ENCODE data around the gene KCTD13.
"Not testable (repeated sequence)": the region's sequence is repeated elsewhere in the genome, so short reads cannot be mapped to it uniquely, and the experiment has no call there.

KCTD13 gene

DNA sequence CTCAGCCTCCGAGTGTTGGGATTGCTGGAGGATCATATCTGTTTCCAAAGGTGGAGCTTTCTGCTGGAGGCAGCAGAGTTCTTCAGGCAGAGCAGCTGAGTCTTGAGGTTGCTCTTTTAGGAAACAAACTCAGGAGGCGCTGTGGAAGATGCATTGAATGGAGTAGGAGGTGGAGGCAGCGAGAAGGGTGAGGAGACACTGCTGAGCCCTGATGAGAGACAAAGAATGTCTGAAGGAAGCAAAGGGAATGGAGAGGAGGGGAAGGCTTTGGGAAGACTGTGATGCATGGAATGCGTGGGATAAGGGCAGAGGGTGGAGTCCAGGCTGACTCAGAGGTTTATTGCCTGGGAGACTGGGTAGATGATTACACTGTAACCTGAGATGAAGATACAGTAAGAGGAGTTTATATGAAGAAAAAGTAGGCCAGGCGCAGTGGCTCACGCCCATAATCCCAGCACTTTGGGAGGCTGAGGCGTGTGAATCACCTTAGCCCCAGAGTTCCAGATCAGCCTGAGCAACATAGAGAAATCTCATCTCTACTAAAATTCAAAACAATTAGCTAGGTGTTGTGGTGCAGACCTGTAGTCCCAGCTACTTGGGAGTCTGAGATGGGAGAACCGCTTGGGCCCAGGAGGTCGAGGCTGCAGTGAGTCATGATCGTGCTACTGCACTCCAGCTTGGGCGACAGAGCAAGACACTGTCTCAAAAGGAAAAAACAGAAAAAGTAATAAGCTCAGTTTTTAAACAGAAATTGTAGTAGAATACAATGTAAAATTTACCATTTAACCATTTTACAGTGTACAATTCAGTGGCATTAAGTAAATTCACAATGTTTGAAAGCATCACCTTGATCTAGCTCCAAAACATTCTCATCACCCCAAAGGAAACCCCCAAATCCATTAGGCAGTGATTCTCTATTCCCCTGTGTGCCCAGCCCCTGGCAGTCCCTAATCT lies 18.1 kb upstream of the KCTD13 start:
- DNase-seq, result no peak

DNA sequence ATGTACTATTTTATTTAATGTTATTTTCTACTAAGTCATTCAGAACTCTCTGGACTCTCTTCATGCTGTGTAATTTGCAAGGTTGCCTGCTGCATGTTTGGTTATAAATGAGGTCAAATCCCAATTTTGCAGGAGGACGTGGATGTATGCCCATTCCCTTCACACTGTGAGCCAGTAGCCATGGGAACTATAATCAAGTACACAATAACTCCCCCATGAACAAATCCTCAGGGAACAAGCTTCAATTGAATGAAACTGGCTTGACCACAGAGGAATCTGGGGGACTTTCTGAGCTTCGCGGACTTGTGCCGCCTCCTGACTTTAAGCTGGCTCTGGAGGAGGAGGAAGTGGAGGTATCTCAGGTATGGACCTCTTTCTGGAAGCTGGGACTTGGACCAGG lies 14.6 kb upstream of the KCTD13 start:
- no peak for DNase-seq

DNA sequence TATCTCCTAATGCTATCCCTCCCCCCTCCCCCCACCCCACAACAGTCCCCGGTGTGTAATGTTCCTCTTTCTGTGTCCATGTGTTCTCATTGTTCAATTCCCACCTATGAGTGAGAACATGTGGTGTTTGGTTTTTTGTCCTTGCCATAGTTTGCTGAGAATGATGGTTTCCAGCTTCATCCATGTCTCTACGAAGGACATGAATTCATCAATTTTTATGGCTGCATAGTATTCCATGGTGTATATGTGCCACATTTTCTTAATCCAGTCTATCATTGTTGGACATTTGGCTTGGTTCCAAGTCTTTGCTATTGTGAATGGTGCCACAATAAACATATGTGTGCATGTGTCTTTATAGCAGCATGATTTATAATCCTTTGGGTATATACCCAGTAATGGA lies 5.7 kb upstream of the KCTD13 start:
- not testable (repeated sequence) for DNase-seq

DNA sequence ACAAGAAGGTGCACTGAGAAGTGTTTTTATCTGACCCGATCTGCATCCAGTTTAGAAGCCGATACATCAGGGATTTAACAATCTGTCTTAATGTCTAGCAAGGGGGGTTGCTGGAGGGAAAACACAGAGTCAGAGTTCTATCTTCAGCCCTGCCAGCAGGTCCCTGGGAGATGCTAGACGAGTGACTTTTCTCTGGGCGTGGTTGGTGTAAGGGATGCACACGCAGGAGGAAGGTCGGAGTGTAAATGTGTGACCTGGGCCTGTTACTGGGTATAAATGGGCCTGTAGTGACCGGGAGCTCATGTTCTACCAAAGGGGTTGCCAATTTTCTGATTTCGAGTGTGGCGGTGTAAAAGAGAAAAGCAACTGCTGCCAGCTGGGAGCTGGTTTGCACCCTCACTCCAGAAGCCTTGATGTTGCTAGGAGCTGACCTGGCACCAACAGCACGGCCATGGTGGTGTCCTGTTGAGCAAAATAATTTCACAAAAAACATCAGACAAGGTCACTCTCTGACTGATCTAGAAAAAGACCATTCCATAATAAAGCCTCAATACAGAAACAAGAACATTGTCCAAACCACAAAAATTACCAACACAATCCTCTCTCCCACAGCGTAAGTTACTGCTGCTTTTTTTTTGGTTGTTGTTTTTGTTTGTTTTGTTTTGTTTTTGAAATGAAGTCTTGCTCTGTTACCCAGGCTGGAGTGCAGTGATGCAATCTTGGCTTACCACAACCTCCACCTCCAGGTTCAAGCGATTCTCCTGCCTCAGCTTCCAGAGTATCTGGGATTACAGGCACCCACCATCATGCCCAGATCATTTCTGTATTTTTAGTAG lies 1.3 kb upstream of the KCTD13 start:
- DNase-seq, result no peak

DNA sequence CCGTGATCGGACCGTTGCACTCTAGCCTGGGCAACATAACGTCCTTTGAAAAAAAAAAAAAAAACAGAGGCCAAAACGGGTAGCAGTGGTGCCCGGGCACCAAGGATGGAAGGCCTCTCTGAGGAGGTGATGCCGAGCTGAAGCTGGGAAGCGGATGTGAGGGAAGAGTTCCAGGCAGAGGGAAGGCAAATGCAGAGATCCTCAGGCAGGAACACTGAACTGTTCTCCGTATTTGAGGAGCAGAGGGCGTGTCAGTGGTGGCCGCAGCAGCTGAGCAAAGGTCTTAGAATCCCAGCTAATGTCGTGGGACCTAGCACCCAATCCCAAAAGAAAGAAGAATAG lies 656 bp upstream of the KCTD13 start:
- no peak for DNase-seq

DNA sequence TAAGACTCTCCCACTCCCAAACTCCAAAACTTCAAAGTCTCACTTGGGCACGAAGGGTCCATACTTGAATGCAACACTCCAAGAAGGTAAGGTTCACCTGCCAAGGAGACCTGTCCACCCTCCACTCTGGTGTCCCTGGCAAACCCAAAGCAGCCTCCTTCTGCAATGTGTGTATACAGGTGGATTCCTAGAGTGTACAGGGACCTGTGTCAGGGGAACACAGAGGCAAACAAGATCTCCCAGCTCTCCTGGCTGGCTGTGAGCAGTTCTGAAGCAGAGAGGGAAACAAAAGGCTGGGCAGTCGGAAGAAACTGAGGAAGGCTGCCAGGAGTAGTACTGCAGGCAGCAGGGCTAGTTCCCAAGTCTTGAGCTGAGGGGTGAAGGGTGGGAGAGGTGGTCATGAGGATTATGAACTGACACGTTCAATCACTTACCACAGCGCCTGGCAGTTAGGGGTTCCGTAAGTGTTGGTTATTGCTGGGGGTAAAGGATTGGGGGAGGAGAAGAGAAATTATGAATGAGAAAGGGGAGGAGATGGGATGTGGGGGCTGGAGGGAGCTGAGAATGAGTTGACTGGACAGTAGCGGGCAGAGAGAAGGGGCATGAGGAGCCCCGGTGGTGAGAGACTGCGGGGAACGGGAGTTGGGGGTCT lies 795 bp downstream of the KCTD13 start:
- DNase-seq, result no peak

DNA sequence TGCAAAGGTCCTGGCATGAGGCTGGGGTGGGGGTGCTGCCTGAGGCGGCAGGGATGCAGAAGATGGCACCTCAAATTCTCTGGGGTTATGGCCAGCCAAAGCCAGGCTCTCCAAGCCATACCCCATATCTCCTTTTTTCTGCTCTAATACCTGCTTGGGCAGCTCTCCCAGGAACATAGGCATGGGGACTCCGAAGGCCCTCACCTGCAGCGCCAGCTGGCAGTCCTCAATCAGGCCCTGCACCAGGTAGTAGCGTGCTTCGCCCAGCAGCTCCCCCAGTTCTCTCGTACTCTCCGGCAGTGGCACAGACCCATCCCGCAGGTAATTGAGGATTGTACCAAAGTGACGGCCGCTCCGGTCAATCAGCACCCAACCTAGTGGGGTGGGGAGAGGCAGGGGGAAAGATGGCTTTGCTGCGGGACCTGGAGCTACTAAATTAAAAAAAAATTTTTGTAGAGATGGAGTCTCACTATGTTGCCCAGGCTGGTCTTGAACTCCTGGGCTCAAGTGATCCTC lies 3.0 kb downstream of the KCTD13 start:
- no peak for DNase-seq

DNA sequence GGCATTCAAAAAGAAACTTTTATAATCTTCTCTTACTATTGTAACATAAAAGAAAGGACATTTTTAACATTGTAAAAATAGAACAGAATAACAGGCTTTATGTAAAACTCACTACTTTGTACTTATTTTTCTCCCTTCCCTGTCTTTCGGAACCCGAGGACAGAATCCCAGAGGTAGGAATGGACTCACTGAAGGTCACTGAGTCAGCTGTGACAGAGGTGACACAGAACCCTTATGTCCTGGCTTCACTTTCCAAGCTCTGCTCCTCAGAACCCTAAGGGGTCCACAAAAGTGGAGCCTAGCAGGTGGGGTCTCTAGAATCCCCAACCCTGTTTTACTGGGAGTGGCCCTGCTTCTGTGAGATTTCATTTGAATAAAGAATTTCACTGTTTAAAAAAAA lies 3.7 kb downstream of the KCTD13 start:
- DNase-seq, result no peak

DNA sequence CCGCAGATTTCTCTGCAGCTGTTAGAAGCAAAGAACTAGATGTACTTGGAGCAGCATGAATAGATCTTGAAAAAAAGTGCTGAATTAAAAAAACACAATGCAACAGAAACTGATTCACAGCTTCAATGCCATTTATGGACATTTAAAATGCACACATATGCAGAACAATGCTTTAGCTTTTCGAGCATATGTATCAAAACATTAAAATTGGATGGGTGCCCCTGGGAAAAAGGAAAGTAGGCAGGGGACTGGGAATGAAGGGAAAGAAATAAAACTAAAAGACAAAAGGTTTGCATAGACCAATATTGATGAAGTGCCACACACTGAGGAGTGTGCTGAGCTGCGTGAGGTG lies 5.0 kb downstream of the KCTD13 start:
- DNase-seq, result no peak

DNA sequence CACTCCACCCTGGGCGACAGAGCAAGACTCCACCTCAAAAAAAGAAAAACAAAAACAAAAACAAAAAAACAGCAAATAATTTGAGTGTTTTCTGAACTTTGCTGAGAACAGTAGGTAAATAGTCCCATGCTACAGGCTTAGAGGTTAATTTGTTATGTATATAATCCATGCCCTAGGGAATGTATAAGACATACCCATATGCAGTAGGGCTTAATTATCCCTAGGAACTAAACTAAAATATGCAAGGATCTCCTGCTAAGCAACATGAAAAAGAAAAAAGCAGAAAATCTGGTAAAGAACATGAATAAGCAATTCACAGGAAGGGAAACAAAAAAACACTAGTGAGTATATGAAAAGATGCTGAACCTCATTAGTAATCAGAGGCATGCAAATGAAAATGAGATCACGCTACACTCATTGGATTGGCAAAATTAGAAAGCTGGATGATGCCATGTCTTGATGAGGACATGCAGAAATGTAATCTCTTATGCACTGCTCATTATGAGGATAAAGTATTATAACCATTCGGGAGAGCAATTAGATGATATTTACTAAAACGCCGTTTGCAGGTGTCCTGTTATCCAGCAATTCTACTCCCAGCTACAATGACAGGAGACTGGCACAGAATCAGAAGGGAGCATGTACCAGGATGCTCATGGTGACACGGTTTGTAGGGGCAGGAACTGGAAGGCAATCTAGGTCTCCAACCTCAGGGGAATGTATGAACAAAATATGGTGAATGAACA lies 5.6 kb downstream of the KCTD13 start:
- no peak for DNase-seq

DNA sequence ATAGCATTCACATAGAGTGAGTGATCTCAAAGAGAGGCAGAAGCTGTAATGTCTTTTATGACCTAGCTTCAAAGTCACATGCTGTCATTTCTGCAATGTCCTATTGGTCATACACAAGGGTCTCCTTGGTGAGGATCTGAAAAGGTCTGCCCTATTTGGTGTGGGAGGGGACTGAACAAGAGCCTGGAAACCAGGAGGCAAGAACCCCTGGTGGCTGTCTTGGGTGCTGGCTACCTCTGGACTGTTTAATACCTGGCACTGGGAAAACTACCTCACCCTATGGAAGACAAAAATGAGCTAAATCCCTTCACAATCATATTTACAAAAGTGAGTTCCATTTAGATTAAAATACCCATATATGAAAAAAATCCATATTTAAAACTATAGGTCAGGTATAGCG lies 9.0 kb downstream of the KCTD13 start:
- no peak for DNase-seq

DNA sequence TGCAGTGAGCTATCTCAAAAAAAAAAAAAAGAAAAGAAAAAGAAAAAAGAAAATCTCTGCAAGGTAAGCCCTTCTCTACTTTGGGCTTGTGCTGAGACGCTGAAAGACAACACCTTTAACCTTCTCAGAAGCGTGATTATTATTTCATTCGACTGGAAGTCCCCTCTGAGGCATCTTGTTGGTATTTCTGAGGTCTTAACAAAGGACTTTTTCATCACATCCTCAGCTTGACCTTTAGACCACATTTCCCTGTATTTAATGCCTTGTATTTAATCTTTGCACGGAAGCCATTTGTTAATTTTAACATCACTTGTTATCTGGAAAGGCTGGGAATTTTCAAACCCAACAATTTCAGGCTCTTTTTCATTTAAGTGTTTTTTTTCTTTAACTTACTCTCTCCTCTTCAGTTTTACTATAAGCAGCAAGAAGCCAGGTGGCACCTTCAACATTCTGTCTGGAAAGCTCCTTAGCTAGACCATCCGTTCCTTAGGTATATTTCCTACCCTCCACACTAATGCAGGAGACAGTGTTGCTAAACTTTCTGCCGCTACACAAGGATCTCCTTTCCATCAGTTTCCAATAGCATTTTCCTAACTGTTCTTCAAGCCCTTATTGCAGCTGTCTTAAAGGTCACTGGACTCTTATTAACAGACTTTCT lies 10.3 kb downstream of the KCTD13 start:
- no peak for DNase-seq

DNA sequence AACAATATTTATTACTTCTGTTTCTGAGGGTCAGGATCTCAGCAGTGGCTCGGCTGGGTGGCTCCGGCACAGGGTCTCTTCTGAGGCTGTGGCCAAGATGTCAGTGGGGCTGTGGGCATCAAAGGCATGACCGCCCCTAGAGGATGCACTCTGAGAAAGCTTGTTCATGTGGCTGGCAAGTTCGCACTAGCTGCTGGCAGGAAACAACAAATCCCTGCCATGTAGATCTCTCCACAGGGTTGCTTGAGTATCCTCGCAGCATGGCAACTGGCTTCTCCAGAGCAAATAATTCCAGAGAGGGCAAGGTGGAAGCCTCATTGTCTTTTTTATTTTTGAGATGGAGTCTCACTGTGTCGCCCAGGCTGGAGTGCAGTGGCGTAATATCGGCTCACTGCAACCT lies 12.5 kb downstream of the KCTD13 start:
- no peak for DNase-seq

DNA sequence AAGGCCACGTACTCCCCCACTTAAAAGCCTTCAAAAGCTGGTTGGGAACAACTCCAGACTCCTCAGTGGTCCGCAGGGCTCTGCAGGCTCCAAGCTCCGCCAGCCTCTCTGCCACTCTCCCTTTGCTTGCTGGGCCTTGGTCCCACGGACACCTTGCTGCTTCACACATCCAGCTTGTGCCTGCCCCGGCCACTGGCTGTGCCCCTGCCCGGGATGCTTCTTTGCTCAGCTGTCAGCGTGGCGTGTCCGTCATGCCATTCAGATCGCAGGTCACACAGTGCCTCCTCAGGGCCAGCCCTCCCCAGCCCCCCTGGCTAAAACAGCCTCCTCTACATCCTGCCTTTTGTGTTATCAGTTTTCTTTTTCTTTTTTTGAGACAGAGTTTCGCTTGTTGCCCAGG lies 13.9 kb downstream of the KCTD13 start:
- DNase-seq, result no peak

DNA sequence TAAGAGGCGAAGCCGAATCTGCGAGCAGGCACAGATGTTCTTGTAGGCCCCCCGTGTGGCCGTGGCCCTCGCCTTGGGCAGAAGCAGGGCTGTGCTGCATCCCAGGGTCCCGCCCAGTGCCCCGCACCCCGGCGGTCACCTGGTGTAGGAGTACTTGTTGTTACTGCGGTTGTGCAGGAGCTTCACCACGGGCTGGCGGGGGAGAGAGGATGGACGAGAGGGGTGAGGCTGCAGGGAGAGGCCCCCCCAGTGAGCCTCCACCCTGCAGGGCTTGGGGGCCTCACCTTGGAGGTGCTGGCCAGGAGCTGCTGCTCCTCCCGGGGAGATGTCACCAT lies 14.4 kb downstream of the KCTD13 start:
- DNase-seq, result no peak

DNA sequence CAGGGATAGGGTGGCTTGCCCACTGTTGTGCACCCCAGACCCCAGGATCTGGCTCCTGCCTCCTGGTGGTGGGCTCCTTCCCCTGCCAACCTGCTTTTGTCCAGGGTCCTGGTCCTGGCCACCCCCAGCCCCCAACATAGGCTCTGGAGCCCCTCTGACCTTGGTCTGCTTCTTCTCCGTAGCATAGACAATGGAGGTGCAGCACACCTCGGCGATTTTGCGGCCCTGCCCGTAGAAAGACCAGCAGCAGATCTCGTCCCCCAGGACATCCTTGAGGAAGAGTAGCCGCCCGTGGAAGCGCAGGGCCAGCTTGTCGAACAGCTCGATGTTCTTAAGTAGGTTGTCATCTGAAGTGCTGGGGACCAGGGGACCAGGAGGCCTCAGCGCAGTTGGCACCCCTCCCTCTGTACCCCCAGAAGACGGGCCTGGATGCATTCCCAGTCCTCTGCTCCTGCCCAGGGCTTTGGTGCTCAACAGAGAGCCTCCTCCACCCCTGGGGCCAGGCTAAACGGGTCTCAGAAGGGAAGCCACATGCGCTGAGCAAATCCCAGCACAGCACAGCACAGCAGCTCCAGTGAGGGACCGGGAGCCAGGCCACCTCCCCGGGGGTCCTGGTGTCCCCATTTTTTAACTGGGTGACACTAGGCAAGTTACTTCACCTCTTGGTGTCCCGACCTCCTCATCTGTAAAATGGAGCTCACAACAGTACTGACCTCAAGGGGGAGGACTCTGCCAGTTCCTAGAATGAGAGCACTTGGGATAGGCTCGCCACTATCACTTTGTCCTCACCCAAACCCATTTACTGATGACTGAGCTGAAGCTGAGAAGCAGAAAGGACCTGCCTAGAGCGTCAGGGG lies 15.0 kb downstream of the KCTD13 start:
- no peak for DNase-seq

DNA sequence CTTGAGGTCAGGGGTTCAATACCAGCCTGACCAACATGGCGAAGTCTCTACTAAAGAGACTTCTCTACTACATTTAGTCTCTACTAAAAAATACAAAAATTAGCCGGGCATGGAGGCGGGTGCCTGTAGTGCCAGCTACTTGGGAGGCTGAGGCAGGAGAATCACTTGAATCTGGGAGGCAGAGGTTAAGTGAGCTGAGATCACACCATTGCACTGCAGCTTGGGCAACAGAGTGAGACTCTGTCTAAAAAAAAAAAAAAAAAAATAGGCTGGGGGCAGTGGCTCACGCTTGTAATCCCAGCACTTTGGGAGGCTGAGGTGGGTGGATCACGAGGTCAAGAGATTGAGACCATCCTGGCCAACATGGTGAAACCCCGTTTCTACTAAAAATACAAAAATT lies 16.2 kb downstream of the KCTD13 start:
- not testable (repeated sequence) for DNase-seq

DNA sequence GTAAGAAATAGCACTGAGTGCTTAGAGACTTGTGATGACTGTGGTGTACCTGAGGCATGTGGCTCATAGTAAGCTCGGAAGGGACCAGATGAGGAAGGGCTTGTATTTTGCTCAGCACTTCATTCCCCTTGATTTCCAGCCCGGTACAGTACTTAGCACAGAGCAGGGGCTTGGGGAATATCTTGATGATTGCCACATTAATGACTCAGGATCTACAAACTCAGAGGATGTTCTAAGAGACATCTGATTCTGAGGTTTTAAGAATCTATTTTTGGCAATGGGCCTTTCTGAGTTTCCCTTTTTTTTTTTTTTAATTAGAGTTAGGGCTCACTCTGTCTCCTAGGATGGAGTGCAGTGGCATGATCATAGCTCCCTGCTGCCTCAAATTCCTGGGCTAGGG lies 16.6 kb downstream of the KCTD13 start:
- no peak for DNase-seq

DNA sequence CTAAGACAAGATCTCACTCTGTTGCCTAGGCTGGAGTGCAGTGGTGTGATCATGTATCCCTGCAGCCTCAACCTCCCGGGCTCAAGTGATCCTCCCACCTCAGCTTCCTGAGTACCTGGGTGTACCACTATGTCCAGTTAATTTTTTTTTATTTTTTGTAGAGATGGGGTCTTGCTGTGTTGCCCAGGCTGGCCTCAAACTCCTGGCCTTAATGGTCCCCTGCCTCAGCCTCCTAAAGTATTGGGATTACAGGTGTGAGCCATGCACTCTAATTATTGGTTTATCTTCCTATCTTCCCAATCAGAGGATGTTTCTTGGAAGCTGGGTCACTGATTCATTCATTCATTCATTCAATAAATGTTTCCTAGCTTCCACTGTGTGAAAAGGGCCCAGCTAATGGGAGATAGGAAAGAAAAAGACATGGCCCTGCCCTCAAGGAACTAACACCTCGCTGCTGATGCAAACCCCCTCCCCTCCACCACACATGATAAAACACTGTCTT lies 17.3 kb downstream of the KCTD13 start:
- DNase-seq, result no peak

DNA sequence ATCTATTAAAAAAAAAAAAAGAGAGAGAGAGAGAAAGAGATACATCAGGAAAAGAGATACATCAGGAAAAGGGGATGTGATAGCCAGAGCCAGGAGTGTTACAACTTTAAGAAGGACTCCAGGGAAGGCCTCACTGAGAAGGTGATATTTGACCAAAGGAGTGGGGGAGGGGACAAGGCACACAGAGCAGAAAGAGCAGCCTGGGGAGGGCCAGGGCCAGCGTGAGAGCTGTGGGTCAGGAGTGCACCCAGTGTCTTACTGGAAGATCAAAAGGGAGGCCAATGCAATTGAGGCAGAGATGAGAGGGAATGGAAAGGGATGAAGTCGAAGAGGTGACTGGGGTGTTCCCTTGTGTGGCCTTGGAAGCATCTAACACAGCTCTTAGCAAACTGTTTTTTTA lies 18.1 kb downstream of the KCTD13 start:
- no peak for DNase-seq
